HG02588 (cell line): Measurements from ENCODE around the gene C19orf67.
A peak's percentile ranks its signal among the peaks of the same experiment; 100 is the strongest.

Experiments
- ATAC-seq: cut with Tn5 transposase; IDR thresholded peaks from one replicate; pipeline ENCODE4 v1.9.1; 2021; ENCODE audit warnings: mild to moderate bottlenecking, moderate library complexity; ENCODE audit not compliant: unreplicated experiment

The C19orf67 gene

GRCh38 chr19:14086098-14086497, 515 bp upstream of the C19orf67 start:
- no peak for ATAC-seq

- ATAC-seq, result no peak
Observed at GRCh38 chr19:14082675-14082960, 3.0 kb downstream of the C19orf67 start.

- ATAC-seq, result peak; percentile 29
Observed at GRCh38 chr19:14081797-14082674, 3.5 kb downstream of the C19orf67 start.

GRCh38 chr19:14080887-14081796, 4.4 kb downstream of the C19orf67 start:
- peak; percentile 73 for ATAC-seq

GRCh38 chr19:14078411-14078810, 7.2 kb downstream of the C19orf67 start:
- ATAC-seq, result no peak

- no peak for ATAC-seq
Observed at GRCh38 chr19:14073925-14074838, 11.4 kb downstream of the C19orf67 start.

- peak; percentile 42 for ATAC-seq
Observed at GRCh38 chr19:14073261-14073924, 12.2 kb downstream of the C19orf67 start.

GRCh38 chr19:14072535-14073260, 12.9 kb downstream of the C19orf67 start, which contains the start of gene MISP3:
Gene MISP3, plus strand, starts transcription at chr19:14072786. Its CDS starts 524 bp downstream, at chr19:14073310.
- ATAC-seq, result peak; percentile 3

GRCh38 chr19:14070268-14071050, 15.1 kb downstream of the C19orf67 start:
- ATAC-seq, result no peak

GRCh38 chr19:14066134-14066533, 19.4 kb downstream of the C19orf67 start:
- ATAC-seq, result no peak

GRCh38 chr19:14063105-14063504, 22.5 kb downstream of the C19orf67 start:
- ATAC-seq, result no peak

GRCh38 chr19:14062558-14062855, 23.1 kb downstream of the C19orf67 start:
- no peak for ATAC-seq

GRCh38 chr19:14061751-14062557, 23.6 kb downstream of the C19orf67 start, which contains the start of gene PALM3:
Gene PALM3, minus strand, starts transcription at chr19:14062076. Its CDS starts 96 bp downstream, at chr19:14061980.
- no peak for ATAC-seq

- ATAC-seq, result no peak
Observed at GRCh38 chr19:14061081-14061749, 24.4 kb downstream of the C19orf67 start.

GRCh38 chr19:14059652-14060155, 25.9 kb downstream of the C19orf67 start:
- no peak for ATAC-seq

- ATAC-seq, result no peak
Observed at GRCh38 chr19:14059093-14059480, 26.5 kb downstream of the C19orf67 start.
